ENCODE results near the gene PCNX1. TPM values are rescaled to one million over a fixed set of nuclear protein-coding genes. Genes with fewer than 3 reads are reported as not detected.

Gene PCNX1
- total and polyA plus RNA-seq, 4 experiments from 2014 or later, result 10.7 to 128 (median 68.4) TPM

- H3K4me3 ChIP-seq (ENCODE audit: low read length in 2 of 2), result peak overlapping the region in 1 of 2 donors; percentile 10
- H3K27ac Mint-ChIP-seq, result peak overlapping the region in 4 of 7 donors; percentile 8 to 89 (median 61)
- peaks cover 66 to 75% of the 10 kb centered on the region in 2 donors for H3K36me3 Mint-ChIP-seq
- H3K4me1 Mint-ChIP-seq, result peaks cover 51 to 81% (median 66%) of the 10 kb centered on the region in 4 donors
- H3K9me3 Mint-ChIP-seq, result peaks cover 5 to 84% (median 60%) of the 10 kb centered on the region in 8 donors
- H3K4me1 ChIP-seq (ENCODE audit: insufficient read depth, low read length), result peaks cover 37% of the 10 kb centered on the region
- CTCF ChIA-PET (ENCODE audit: partially characterized antibody), result interaction anchor here (0.8 to 8.1 kb wide), 2 partner anchors 9 to 37 kb away, joined by 3 to 73 read pairs; partner anchors contain the start of gene PCNX1
- POLR2A ChIA-PET (ENCODE audit: partially characterized antibody), result interaction anchor here (0.6 to 5.7 kb wide), 5 partner anchors 9 to 66 kb away, joined by 4 to 54 read pairs (median 12); partner anchors contain the start of gene PCNX1
- H3K4me3 Mint-ChIP-seq, result peak overlapping the region in 1 of 8 donors; percentile 6
- peaks cover 3 to 13% of the 10 kb centered on the region in 2 donors for H3K9me3 ChIP-seq (ENCODE audit: control insufficient read depth in 1 of 2, low read length in 2 of 2)
- intact Hi-C loops (cut with micrococcal nuclease), result no loop called here
- H3K27ac ChIP-seq (ENCODE audit: low read depth, low read length), result no peak overlapping the region
- peaks cover 10% of the 10 kb centered on the region for H3K36me3 ChIP-seq (ENCODE audit: insufficient read depth, low read length)
- no peaks in the 10 kb centered on the region for H3K27me3 ChIP-seq (ENCODE audit: insufficient read depth, low read length)
- no peaks in the 10 kb centered on the region for H3K27me3 Mint-ChIP-seq
- no peak for DNase-seq
Measured at GRCh38 chr14:70943838-70944237, 36.6 kb downstream of the PCNX1 start.

- Mint-ChIP-seq H3K4me3 (no peak overlapping the region), H3K36me3 (peaks cover 63 to 72% of the 10 kb centered on the region in 2 donors), H3K9me3 (peaks cover 5 to 48% (median 34%) of the 10 kb centered on the region in 8 donors), H3K27ac (peak overlapping the region in 4 of 7 donors; percentile 59 to 66 (median 60)), H3K27me3 (no peaks in the 10 kb centered on the region), H3K4me1 (peaks cover 26 to 50% (median 38%) of the 10 kb centered on the region in 4 donors)
- POLR2A ChIA-PET (ENCODE audit: partially characterized antibody), result interaction anchor here (4.3 kb wide), 1 partner anchor 39 kb away, joined by 46 read pairs; the partner anchor contains the start of gene PCNX1
- Histone ChIP-seq H3K9me3 (ENCODE audit: control insufficient read depth in 1 of 2, low read length in 2 of 2) (peaks cover 3 to 13% of the 10 kb centered on the region in 2 donors), H3K4me3 (ENCODE audit: low read length in 2 of 2) (no peak overlapping the region), H3K4me1 (ENCODE audit: insufficient read depth, low read length) (peaks cover 18% of the 10 kb centered on the region), H3K27me3 (ENCODE audit: insufficient read depth, low read length) (no peaks in the 10 kb centered on the region), H3K36me3 (ENCODE audit: insufficient read depth, low read length) (peaks cover 15% of the 10 kb centered on the region), H3K27ac (ENCODE audit: low read depth, low read length) (no peak overlapping the region)
- CTCF ChIA-PET (ENCODE audit: partially characterized antibody), result interaction anchor here (1.0 to 2.8 kb wide), 3 partner anchors 25 to 129 kb away, joined by 3 to 12 read pairs (median 7); partner anchors contain the start of gene PCNX1
- intact Hi-C loops (cut with micrococcal nuclease), result loop anchor here (2.0 kb wide), 1 partner anchor 13 kb away; no protein-coding TSS in a partner anchor
- DNase-seq, result no peak
Measured at GRCh38 chr14:70947739-70948138, 40.5 kb downstream of the PCNX1 start.

GRCh38 chr14:70952485-70952884, 45.2 kb downstream of the PCNX1 start:
- Mint-ChIP-seq H3K27me3 (no peaks in the 10 kb centered on the region), H3K9me3 (peaks cover under 1 to 9% (median 8%) of the 10 kb centered on the region in 8 donors), H3K27ac (peak overlapping the region in 5 of 7 donors; percentile 11 to 72 (median 37)), H3K4me1 (peaks cover 33 to 47% (median 40%) of the 10 kb centered on the region in 4 donors), H3K4me3 (no peak overlapping the region), H3K36me3 (peaks cover 31 to 36% of the 10 kb centered on the region in 2 donors)
- DNase-seq, result no peak
- Histone ChIP-seq H3K27ac (ENCODE audit: low read depth, low read length) (no peak overlapping the region), H3K27me3 (ENCODE audit: insufficient read depth, low read length) (no peaks in the 10 kb centered on the region), H3K9me3 (ENCODE audit: control insufficient read depth in 1 of 2, low read length in 2 of 2) (peaks cover 0 to 5% of the 10 kb centered on the region in 2 donors), H3K4me3 (ENCODE audit: low read length in 2 of 2) (no peak overlapping the region), H3K4me1 (ENCODE audit: insufficient read depth, low read length) (peaks cover 46% of the 10 kb centered on the region), H3K36me3 (ENCODE audit: insufficient read depth, low read length) (peaks cover 12% of the 10 kb centered on the region)
- ChIA-PET CTCF (ENCODE audit: partially characterized antibody) (interaction anchor here (0.8 to 7.8 kb wide), 13 partner anchors 10 to 134 kb away, joined by 3 to 219 read pairs (median 16); partner anchors contain the start of gene PCNX1), POLR2A (ENCODE audit: partially characterized antibody) (interaction anchor here (0.6 to 5.5 kb wide), 9 partner anchors 9 to 143 kb away, joined by 3 to 136 read pairs (median 3); partner anchors contain the start of genes MAP3K9 and PCNX1)
- intact Hi-C loops (cut with micrococcal nuclease), result no loop called here

GRCh38 chr14:70954068-70954467, 46.8 kb downstream of the PCNX1 start:
- Histone ChIP-seq H3K27me3 (ENCODE audit: insufficient read depth, low read length) (no peaks in the 10 kb centered on the region), H3K4me3 (ENCODE audit: low read length in 2 of 2) (no peak overlapping the region), H3K27ac (ENCODE audit: low read depth, low read length) (no peak overlapping the region), H3K4me1 (ENCODE audit: insufficient read depth, low read length) (peaks cover 51% of the 10 kb centered on the region), H3K9me3 (ENCODE audit: control insufficient read depth in 1 of 2, low read length in 2 of 2) (no peaks in the 10 kb centered on the region), H3K36me3 (ENCODE audit: insufficient read depth, low read length) (peaks cover 5% of the 10 kb centered on the region)
- ChIA-PET POLR2A (ENCODE audit: partially characterized antibody) (interaction anchor here (0.7 to 5.5 kb wide), 12 partner anchors 11 to 136 kb away, joined by 3 to 136 read pairs (median 5); partner anchors contain the start of gene PCNX1), CTCF (ENCODE audit: partially characterized antibody) (interaction anchor here (0.9 to 7.8 kb wide), 17 partner anchors 11 to 136 kb away, joined by 3 to 219 read pairs (median 8); partner anchors contain the start of gene PCNX1)
- no peaks in the 10 kb centered on the region for H3K9me3 Mint-ChIP-seq
- no peaks in the 10 kb centered on the region for H3K27me3 Mint-ChIP-seq
- peak overlapping the region; percentile 19 to 89 (median 38) for H3K27ac Mint-ChIP-seq
- peaks cover 37 to 54% (median 47%) of the 10 kb centered on the region in 4 donors for H3K4me1 Mint-ChIP-seq
- intact Hi-C loops (cut with micrococcal nuclease), result no loop called here
- H3K36me3 Mint-ChIP-seq, result peaks cover 22 to 36% of the 10 kb centered on the region in 2 donors
- peak overlapping the region in 3 of 8 donors; percentile 0 to 67 (median 21) for H3K4me3 Mint-ChIP-seq
- no peak for DNase-seq

- Mint-ChIP-seq H3K4me1 (peaks cover 35 to 55% (median 42%) of the 10 kb centered on the region in 4 donors), H3K27ac (peak overlapping the region; percentile 15 to 81 (median 70)), H3K4me3 (peak overlapping the region in 3 of 8 donors; percentile 66 to 79 (median 74)), H3K36me3 (peaks cover 16 to 33% of the 10 kb centered on the region in 2 donors), H3K9me3 (no peaks in the 10 kb centered on the region), H3K27me3 (no peaks in the 10 kb centered on the region)
- Histone ChIP-seq H3K4me1 (ENCODE audit: insufficient read depth, low read length) (peaks cover 51% of the 10 kb centered on the region), H3K27ac (ENCODE audit: low read depth, low read length) (no peak overlapping the region), H3K36me3 (ENCODE audit: insufficient read depth, low read length) (no peaks in the 10 kb centered on the region), H3K9me3 (ENCODE audit: control insufficient read depth in 1 of 2, low read length in 2 of 2) (no peaks in the 10 kb centered on the region), H3K27me3 (ENCODE audit: insufficient read depth, low read length) (no peaks in the 10 kb centered on the region), H3K4me3 (ENCODE audit: low read length in 2 of 2) (no peak overlapping the region)
- POLR2A ChIA-PET (ENCODE audit: partially characterized antibody), result interaction anchor here (0.8 to 5.5 kb wide), 11 partner anchors 12 to 138 kb away, joined by 3 to 136 read pairs (median 4); partner anchors contain the start of gene PCNX1
- CTCF ChIA-PET (ENCODE audit: partially characterized antibody), result interaction anchor here (0.8 to 7.8 kb wide), 30 partner anchors 10 to 245 kb away, joined by 3 to 219 read pairs (median 4); partner anchors contain the start of genes MAP3K9 and PCNX1
- intact Hi-C loops (cut with micrococcal nuclease), result loop anchor here (1.0 to 2.0 kb wide), 5 partner anchors 15 to 139 kb away; partner anchors contain the start of gene PCNX1
- DNase-seq, result peak; percentile 55 to 62 (median 58)
Measured at GRCh38 chr14:70955543-70956480, 48.6 kb downstream of the PCNX1 start.

- H3K27ac ChIP-seq (ENCODE audit: low read depth, low read length), result no peak overlapping the region
- ChIA-PET CTCF (ENCODE audit: partially characterized antibody) (interaction anchor here (1.2 to 7.8 kb wide), 15 partner anchors 16 to 147 kb away, joined by 3 to 219 read pairs (median 6); partner anchors contain the start of genes MAP3K9 and PCNX1), POLR2A (ENCODE audit: partially characterized antibody) (interaction anchor here (0.8 to 5.5 kb wide), 6 partner anchors 13 to 135 kb away, joined by 3 to 136 read pairs (median 4); partner anchors contain the start of gene PCNX1)
- Mint-ChIP-seq H3K27ac (peak overlapping the region in 1 of 7 donors; percentile 15), H3K4me1 (peaks cover 35 to 56% (median 44%) of the 10 kb centered on the region in 4 donors), H3K9me3 (no peaks in the 10 kb centered on the region), H3K4me3 (no peak overlapping the region), H3K27me3 (no peaks in the 10 kb centered on the region), H3K36me3 (peaks cover 10 to 34% of the 10 kb centered on the region in 2 donors)
- H3K9me3 ChIP-seq (ENCODE audit: control insufficient read depth in 1 of 2, low read length in 2 of 2), result no peaks in the 10 kb centered on the region
- intact Hi-C loops (cut with micrococcal nuclease), result loop anchor here (1.0 to 2.0 kb wide), 5 partner anchors 15 to 139 kb away; partner anchors contain the start of gene PCNX1
- peaks cover 51% of the 10 kb centered on the region for H3K4me1 ChIP-seq (ENCODE audit: insufficient read depth, low read length)
- H3K36me3 ChIP-seq (ENCODE audit: insufficient read depth, low read length), result no peaks in the 10 kb centered on the region
- DNase-seq, result no peak
- H3K4me3 ChIP-seq (ENCODE audit: low read length in 2 of 2), result no peak overlapping the region
- no peaks in the 10 kb centered on the region for H3K27me3 ChIP-seq (ENCODE audit: insufficient read depth, low read length)
Measured at GRCh38 chr14:70956511-70956910, 49.3 kb downstream of the PCNX1 start.

All from CD4-positive, alpha-beta memory T cell (primary cell).